ENCODE results near the gene CMSS1. TPM values are rescaled to one million over a fixed set of nuclear protein-coding genes. Genes with fewer than 3 reads are reported as not detected.

CMSS1 gene
- total and polyA plus RNA-seq, 3 donors from 2014 or later, result 24.6 to 47.9 (median 24.9) TPM

DNA sequence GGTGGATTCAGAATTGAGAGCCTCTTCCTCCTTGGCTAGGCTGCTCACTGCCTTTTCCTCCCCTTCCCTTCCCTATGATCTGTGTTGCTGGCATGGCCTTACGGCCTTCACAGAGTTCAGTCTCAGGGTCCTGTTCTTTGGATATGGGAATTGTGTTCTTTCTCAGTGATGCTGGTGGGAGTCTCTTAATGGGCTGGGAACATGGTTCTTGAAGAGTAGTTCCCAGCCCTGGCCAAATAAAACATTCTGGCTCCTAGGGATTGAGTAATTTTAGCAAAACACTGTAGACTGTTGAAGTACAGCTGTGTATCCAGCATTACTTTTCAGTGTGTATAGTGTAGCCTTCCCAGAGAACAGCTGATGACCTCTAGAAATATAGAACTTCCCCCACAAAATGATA, 319.3 kb downstream of the CMSS1 start:
- TF ChIP-seq, protein P1, sequence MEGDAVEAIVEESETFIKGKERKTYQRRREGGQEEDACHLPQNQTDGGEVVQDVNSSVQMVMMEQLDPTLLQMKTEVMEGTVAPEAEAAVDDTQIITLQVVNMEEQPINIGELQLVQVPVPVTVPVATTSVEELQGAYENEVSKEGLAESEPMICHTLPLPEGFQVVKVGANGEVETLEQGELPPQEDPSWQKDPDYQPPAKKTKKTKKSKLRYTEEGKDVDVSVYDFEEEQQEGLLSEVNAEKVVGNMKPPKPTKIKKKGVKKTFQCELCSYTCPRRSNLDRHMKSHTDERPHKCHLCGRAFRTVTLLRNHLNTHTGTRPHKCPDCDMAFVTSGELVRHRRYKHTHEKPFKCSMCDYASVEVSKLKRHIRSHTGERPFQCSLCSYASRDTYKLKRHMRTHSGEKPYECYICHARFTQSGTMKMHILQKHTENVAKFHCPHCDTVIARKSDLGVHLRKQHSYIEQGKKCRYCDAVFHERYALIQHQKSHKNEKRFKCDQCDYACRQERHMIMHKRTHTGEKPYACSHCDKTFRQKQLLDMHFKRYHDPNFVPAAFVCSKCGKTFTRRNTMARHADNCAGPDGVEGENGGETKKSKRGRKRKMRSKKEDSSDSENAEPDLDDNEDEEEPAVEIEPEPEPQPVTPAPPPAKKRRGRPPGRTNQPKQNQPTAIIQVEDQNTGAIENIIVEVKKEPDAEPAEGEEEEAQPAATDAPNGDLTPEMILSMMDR (IDR thresholded peaks at IDR 0.05), result no peak
- TF ChIP-seq POLR2A (IDR thresholded peaks at IDR 0.05), result no peak
- Histone ChIP-seq H3K27me3 (no peaks in the 10 kb centered on the region), H3K4me3 (no peak overlapping the region), H3K9me3 (no peaks in the 10 kb centered on the region), H3K27ac (peak overlapping the region in 1 of 2 donors; percentile 64), H3K36me3 (ENCODE audit: low read depth, missing control alignments) (no peaks in the 10 kb centered on the region), H3K4me1 (peaks cover 4% of the 10 kb centered on the region)
- intact Hi-C loops (cut with DNase I; ENCODE audit: low total_unique reads), result no loop called here
- WGBS, 2 donors, result 55 to 69% methylated on average over 1 of the region's 1 CpG
- peak; percentile 24 for DNase-seq

DNA sequence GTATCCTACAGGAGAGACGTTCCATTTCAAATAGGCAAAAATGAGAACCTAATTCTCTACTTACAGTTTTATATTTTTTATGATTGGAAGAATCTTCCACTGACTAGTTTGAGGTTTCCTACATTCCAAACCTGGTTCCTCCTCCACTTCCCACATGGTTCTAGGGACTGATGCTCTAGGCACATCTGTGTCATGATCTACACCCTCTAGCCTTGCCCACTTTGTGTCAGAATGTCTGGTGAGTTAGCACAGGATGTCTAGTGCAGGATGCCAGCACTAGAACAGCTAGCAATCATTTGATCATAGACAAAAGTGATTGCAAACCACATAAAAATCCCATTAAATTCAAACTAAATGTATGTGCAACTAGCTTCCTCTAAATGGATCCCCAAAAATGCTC, 323.3 kb downstream of the CMSS1 start:
- Histone ChIP-seq H3K9me3 (no peaks in the 10 kb centered on the region), H3K27ac (no peak overlapping the region), H3K36me3 (ENCODE audit: low read depth, missing control alignments) (no peaks in the 10 kb centered on the region), H3K4me3 (no peak overlapping the region), H3K4me1 (peaks cover 4% of the 10 kb centered on the region), H3K27me3 (no peaks in the 10 kb centered on the region)
- WGBS, 2 donors, result 92 to 95% methylated on average over 1 of the region's 1 CpG
- no peak for TF ChIP-seq POLR2A (IDR thresholded peaks at IDR 0.05)
- TF ChIP-seq, protein P1 (IDR thresholded peaks at IDR 0.05), result no peak
- no peak for DNase-seq
- intact Hi-C loops (cut with DNase I; ENCODE audit: low total_unique reads), result no loop called here

DNA sequence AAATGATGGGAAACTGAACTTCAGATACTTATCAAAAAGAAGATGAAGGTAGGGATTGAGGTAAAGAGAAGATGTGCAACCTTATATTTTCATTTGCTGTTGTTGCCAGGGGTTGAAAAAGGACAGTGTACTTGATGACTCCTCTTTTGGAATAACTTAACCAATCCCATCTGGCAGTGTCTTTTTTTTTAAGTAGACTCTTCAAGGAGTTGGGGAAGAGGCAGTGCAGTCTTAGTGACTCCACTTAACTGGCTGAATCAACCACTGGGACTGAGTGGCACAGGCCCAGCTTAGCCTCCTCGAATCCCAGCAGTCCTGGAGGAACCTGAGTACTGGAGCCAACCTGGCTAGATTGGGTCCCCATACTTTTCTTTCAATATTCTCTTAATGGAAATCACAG, 323.9 kb downstream of the CMSS1 start:
- H3K27me3 ChIP-seq, result no peaks in the 10 kb centered on the region
- intact Hi-C loops (cut with DNase I; ENCODE audit: low total_unique reads), result no loop called here
- peaks cover 2% of the 10 kb centered on the region for H3K4me1 ChIP-seq
- WGBS, 2 donors, result 86 to 88% methylated on average over 1 of the region's 1 CpG
- no peaks in the 10 kb centered on the region for H3K9me3 ChIP-seq
- DNase-seq, result no peak
- TF ChIP-seq POLR2A (IDR thresholded peaks at IDR 0.05), result no peak
- TF ChIP-seq, protein P1 (IDR thresholded peaks at IDR 0.05), result no peak
- no peak overlapping the region for H3K27ac ChIP-seq
- no peak overlapping the region for H3K4me3 ChIP-seq
- H3K36me3 ChIP-seq (ENCODE audit: low read depth, missing control alignments), result no peaks in the 10 kb centered on the region

DNA sequence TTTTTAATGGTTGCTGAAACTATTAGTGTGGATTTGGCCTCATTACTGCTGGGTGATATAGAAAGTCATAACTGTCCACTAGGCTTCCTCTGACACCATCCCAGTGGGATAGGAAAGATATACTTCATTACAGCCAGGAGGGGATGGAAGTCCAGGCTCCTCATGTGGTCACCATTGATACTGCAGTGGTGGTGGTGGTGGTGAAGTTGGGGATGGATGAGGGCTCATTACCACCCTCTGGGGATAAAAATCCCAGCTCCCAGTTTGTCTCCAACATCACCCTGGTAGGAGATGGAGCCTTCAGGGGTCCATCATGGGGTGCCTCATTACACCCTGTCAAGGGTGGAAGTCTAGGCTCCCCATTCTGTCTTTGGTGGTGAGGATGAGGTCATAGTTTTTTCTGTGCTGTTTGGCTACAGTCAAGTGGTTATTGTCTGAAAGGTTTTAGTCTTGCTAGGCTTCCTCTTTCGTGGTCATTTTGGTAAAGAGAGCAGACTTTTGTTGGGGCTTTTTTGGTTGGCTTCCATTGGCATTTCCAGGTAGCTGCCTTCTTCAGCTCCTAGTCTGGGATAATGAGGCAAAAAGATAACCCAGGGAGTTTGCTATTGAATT, 326.7 kb downstream of the CMSS1 start:
- no peak overlapping the region for H3K4me3 ChIP-seq
- 90 to 91% methylated on average over 1 of the region's 1 CpG for WGBS, 2 donors
- no peak overlapping the region for H3K27ac ChIP-seq
- H3K27me3 ChIP-seq, result no peaks in the 10 kb centered on the region
- DNase-seq, result no peak
- no peaks in the 10 kb centered on the region for H3K4me1 ChIP-seq
- TF ChIP-seq, protein P1 (IDR thresholded peaks at IDR 0.05), result no peak
- TF ChIP-seq POLR2A (IDR thresholded peaks at IDR 0.05), result no peak
- intact Hi-C loops (cut with DNase I; ENCODE audit: low total_unique reads), result no loop called here
- no peaks in the 10 kb centered on the region for H3K36me3 ChIP-seq (ENCODE audit: low read depth, missing control alignments)
- no peaks in the 10 kb centered on the region for H3K9me3 ChIP-seq

DNA sequence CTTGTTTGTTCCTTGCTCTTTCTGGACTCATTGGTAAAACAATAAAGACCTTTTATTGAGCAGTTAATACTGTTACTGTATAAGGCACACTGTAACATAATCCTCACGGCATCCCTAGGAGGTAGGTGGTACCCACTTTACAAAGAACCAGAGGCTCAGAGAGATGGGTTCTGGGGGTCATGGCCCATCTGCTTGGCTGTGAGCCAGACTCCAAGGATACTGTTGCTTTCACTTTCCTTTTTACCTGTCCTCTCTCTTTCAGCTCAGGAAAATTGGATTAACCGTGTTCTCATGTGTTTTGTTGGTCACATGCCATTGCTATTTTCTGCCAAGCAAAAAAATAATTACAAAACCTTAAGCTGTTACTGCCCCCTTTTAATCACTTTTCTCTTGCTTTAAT, 331.5 kb downstream of the CMSS1 start:
- 73 to 81% methylated on average over 2 of the region's 2 CpGs for WGBS, 2 donors
- no peak for DNase-seq
- H3K4me1 ChIP-seq, result no peaks in the 10 kb centered on the region
- H3K4me3 ChIP-seq, result no peak overlapping the region
- TF ChIP-seq, protein P1 (IDR thresholded peaks at IDR 0.05), result no peak
- no peak for TF ChIP-seq POLR2A (IDR thresholded peaks at IDR 0.05)
- H3K27ac ChIP-seq, result no peak overlapping the region
- no peaks in the 10 kb centered on the region for H3K9me3 ChIP-seq
- H3K36me3 ChIP-seq (ENCODE audit: low read depth, missing control alignments), result no peaks in the 10 kb centered on the region
- intact Hi-C loops (cut with DNase I; ENCODE audit: low total_unique reads), result no loop called here
- no peaks in the 10 kb centered on the region for H3K27me3 ChIP-seq
